Sigmoid colon (tissue), 7 donors: ENCODE measurements around the gene SRD5A1. TPM values are rescaled to one million over a fixed set of nuclear protein-coding genes. Genes with fewer than 3 reads are reported as not detected.

Experiments
- DNase-seq: peaks from one replicate; pipeline ENCODE4 v3.0.0-alpha.2; 2019
- H3K27ac ChIP-seq, 4 donors: fragments of 200-600 bp; sonication (generic); one replicate each; pipeline ENCODE4 v1.5.1; 2016 to 2019; ENCODE audit warnings: mild to moderate bottlenecking in 1 of 4
- H3K27me3 ChIP-seq, 3 donors: fragments of 200-600 bp; sonication (generic); one replicate each; pipeline ENCODE4 v1.5.1; 2019; ENCODE audit warnings: mild to moderate bottlenecking in 1 of 3
- H3K36me3 ChIP-seq, 4 donors: fragments of 200-600 bp; sonication (generic); one replicate each; pipeline ENCODE4 v1.5.1; 2016 to 2019
- H3K4me1 ChIP-seq, 4 donors: fragments of 200-600 bp; sonication (generic); one replicate each; pipeline ENCODE4 v1.5.1; 2017 to 2019
- H3K4me3 ChIP-seq, 4 donors: fragments of 200-600 bp; sonication (generic); one replicate each; pipeline ENCODE4 v1.5.1; 2017 to 2019; ENCODE audit warnings: mild to moderate bottlenecking in 2 of 4, moderate library complexity in 1 of 4
- H3K9me3 ChIP-seq, 4 donors: fragments of 200-600 bp in 3 of 4; sonication (generic) in 3 of 4; one replicate each; pipeline versions ENCODE4 v1.5.1 to v1.6.1; 2013 to 2019
- CTCF ChIP-seq, 4 experiments: fragments of 450-650 bp in 3 of 4; fragments of 200-600 bp in 1 of 4; IDR thresholded peaks; one replicate each; pipeline ENCODE4 v1.5.1; 2016 to 2019; ENCODE audit warnings: antibody characterized with exemption in 4 of 4, mild to moderate bottlenecking in 3 of 4, moderate library complexity in 2 of 4
- EP300 ChIP-seq, 4 donors: sonication (generic); formaldehyde crosslinking; IDR thresholded peaks; one replicate each; pipeline ENCODE4 v1.6.1; 2017; ENCODE audit warnings: antibody characterized with exemption in 4 of 4
- POLR2A ChIP-seq, 2 donors: fragments of 450-650 bp; IDR thresholded peaks; one replicate each; pipeline ENCODE4 v1.6.1; 2016; ENCODE audit warnings: antibody characterized with exemption in 2 of 2, mild to moderate bottlenecking in 2 of 2, moderate library complexity in 2 of 2
- POLR2AphosphoS5 ChIP-seq, 4 donors: sonication (generic); formaldehyde crosslinking; IDR thresholded peaks; one replicate each; pipeline ENCODE4 v1.6.1; 2017; ENCODE audit warnings: antibody characterized with exemption in 4 of 4
- WGBS, 2 donors: extraction: QIAGEN DNeasy Blood & Tissue Kit; methylation state at CpG; one replicate each; pipeline ENCODE4 v1.1.7; 2013; 5-methylcytosine and 5-hydroxymethylcytosine counted together
- intact Hi-C: fragments of 100-400 bp; cut with DNase I; formaldehyde crosslinking; loops from one replicate; pipeline ENCODE4 v1.15.1; 2023
- polyA plus RNA-seq, 3 donors: library from polyadenylated mRNA; stranded (reverse); fragments of 200-250 nt; gene quantifications; one replicate each; pipeline ENCODE4 v1.2.3, GENCODE V29; 2013
- total RNA-seq, 4 donors: library from RNA; depleted of rRNA; stranded (reverse); fragments of >200 nt; gene quantifications; one replicate each; pipeline ENCODE4 v1.1.0, GENCODE V29; 2016
- donor health status: healthy with polysubstance abuse.
- donor health status: Bipolar disorder and iron deficiency.
- donor health status: healthy.

Gene SRD5A1
- total and polyA plus RNA-seq, 7 donors = 3.1 to 10.7 (median 5.7) TPM

DNA sequence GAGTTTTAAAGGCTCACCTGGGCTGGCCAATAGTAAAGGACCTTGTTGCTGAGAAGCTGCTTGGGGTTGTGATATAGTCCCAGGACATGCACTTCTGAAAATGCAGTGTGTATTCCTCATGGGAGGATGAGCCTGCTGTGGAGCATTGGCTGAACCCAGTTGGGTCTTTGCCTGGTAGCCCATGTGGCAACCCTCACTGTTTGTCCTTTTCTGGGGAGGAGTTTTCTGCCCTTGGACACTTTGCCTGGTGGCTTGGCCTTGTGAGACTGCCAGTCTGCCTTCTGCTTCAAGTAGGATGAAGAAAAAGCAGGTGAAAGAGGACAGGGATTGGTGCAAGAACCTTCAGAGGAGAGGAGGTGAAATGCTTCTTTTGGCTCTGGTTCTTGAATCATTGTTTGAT, 84.0 kb downstream of the SRD5A1 start:
- Histone ChIP-seq H3K36me3 (no peaks in the 10 kb centered on the region), H3K27ac (no peak overlapping the region), H3K4me3 (no peak overlapping the region), H3K9me3 (no peaks in the 10 kb centered on the region), H3K4me1 (peaks cover 0 to 75% (median 68%) of the 10 kb centered on the region in 4 donors), H3K27me3 (no peaks in the 10 kb centered on the region)
- no peak for TF ChIP-seq EP300 (IDR thresholded peaks at IDR 0.05)
- no peak for TF ChIP-seq POLR2AphosphoS5 (IDR thresholded peaks at IDR 0.05)
- no peak for TF ChIP-seq POLR2A (IDR thresholded peaks at IDR 0.05)
- TF ChIP-seq CTCF (IDR thresholded peaks at IDR 0.05) = no peak
- intact Hi-C loops = loop anchor here (10.0 kb wide), 1 partner anchor 262 kb away; no protein-coding TSS in a partner anchor
- no peak for DNase-seq

GRCh38 chr5:6717687-6718086, 84.4 kb downstream of the SRD5A1 start:
- intact Hi-C loops = loop anchor here (10.0 kb wide), 1 partner anchor 263 kb away; no protein-coding TSS in a partner anchor
- DNase-seq = no peak
- 73 to 74% methylated on average over 4 of the region's 4 CpGs for WGBS, 2 donors
- TF ChIP-seq EP300 (IDR thresholded peaks at IDR 0.05) (no peak), CTCF (IDR thresholded peaks at IDR 0.05) (no peak), POLR2AphosphoS5 (IDR thresholded peaks at IDR 0.05) (no peak), POLR2A (IDR thresholded peaks at IDR 0.05) (no peak)
- H3K4me3 ChIP-seq = no peak overlapping the region
- H3K27ac ChIP-seq = no peak overlapping the region
- no peaks in the 10 kb centered on the region for H3K27me3 ChIP-seq
- H3K36me3 ChIP-seq = no peaks in the 10 kb centered on the region
- H3K4me1 ChIP-seq = peaks cover 0 to 80% (median 70%) of the 10 kb centered on the region in 4 donors
- H3K9me3 ChIP-seq = no peaks in the 10 kb centered on the region

- no peak for DNase-seq
- WGBS, 2 donors = 87 to 90% methylated on average over 14 of the region's 14 CpGs
- TF ChIP-seq EP300 (IDR thresholded peaks at IDR 0.05) (no peak), POLR2AphosphoS5 (IDR thresholded peaks at IDR 0.05) (no peak), CTCF (IDR thresholded peaks at IDR 0.05) (no peak), POLR2A (IDR thresholded peaks at IDR 0.05) (no peak)
- no peaks in the 10 kb centered on the region for H3K36me3 ChIP-seq
- H3K4me3 ChIP-seq = no peak overlapping the region
- H3K9me3 ChIP-seq = no peaks in the 10 kb centered on the region
- intact Hi-C loops = loop anchor here (10.0 kb wide), 1 partner anchor 263 kb away; no protein-coding TSS in a partner anchor
- H3K4me1 ChIP-seq = peaks cover 0 to 85% (median 75%) of the 10 kb centered on the region in 4 donors
- no peaks in the 10 kb centered on the region for H3K27me3 ChIP-seq
- H3K27ac ChIP-seq = no peak overlapping the region
These were observed 85.0 kb downstream of the SRD5A1 start for GRCh38 chr5:6718161-6718681.

DNA sequence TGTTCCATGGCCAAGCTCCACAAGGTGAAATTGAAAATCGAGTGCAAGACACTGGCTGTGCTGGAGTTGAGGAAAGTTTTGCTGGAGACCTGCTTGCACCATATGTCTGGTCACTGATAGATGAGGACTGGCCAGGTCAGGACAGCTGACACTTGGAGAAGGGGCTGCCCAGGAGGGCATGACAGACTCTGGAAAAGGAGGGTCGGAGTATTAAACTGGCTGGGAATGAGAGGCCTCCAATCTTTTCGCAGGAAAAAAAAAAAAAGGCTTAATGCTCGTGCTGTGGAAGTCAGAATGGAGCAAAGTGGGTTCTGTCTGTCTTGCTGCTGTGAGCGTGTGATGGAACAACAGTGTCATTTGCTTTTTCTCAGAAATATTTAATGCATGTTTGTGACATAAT, 85.5 kb downstream of the SRD5A1 start:
- no peak overlapping the region for H3K4me3 ChIP-seq
- H3K27me3 ChIP-seq = no peaks in the 10 kb centered on the region
- H3K4me1 ChIP-seq = peaks cover 0 to 90% (median 80%) of the 10 kb centered on the region in 4 donors
- H3K9me3 ChIP-seq = no peaks in the 10 kb centered on the region
- WGBS, 2 donors = 75 to 86% methylated on average over 5 of the region's 5 CpGs
- no peak for DNase-seq
- no peaks in the 10 kb centered on the region for H3K36me3 ChIP-seq
- H3K27ac ChIP-seq = no peak overlapping the region
- TF ChIP-seq POLR2AphosphoS5 (IDR thresholded peaks at IDR 0.05) (no peak), CTCF (IDR thresholded peaks at IDR 0.05) (no peak), POLR2A (IDR thresholded peaks at IDR 0.05) (no peak), EP300 (IDR thresholded peaks at IDR 0.05) (no peak)
- intact Hi-C loops = loop anchor here (10.0 kb wide), 1 partner anchor 264 kb away; no protein-coding TSS in a partner anchor

- Histone ChIP-seq H3K4me1 (peaks cover 0 to 96% (median 85%) of the 10 kb centered on the region in 4 donors), H3K27me3 (no peaks in the 10 kb centered on the region), H3K27ac (no peak overlapping the region), H3K9me3 (no peaks in the 10 kb centered on the region), H3K4me3 (no peak overlapping the region), H3K36me3 (no peaks in the 10 kb centered on the region)
- TF ChIP-seq POLR2A (IDR thresholded peaks at IDR 0.05) (no peak), POLR2AphosphoS5 (IDR thresholded peaks at IDR 0.05) (no peak), EP300 (IDR thresholded peaks at IDR 0.05) (no peak), CTCF (IDR thresholded peaks at IDR 0.05) (no peak)
- WGBS, 2 donors = 91 to 92% methylated on average over 5 of the region's 5 CpGs
- DNase-seq = no peak
- intact Hi-C loops = loop anchor here (10.0 kb wide), 1 partner anchor 265 kb away; no protein-coding TSS in a partner anchor
These were observed 86.2 kb downstream of the SRD5A1 start for GRCh38 chr5:6719417-6719816.
